Bronchial smooth muscle cell (primary cell): ENCODE data around the gene RHOXF2. TPM values are rescaled to one million over a fixed set of nuclear protein-coding genes. Genes with fewer than 3 reads are reported as not detected.

ENCODE experiments used
- total RNA-seq: library from RNA; depleted of rRNA; stranded (reverse); fragments of >200 nt; gene quantifications from 2 replicates; pipeline ENCODE4 v1.2.1, GENCODE V29; 2014

RHOXF2 gene
- not detected in 2 replicates for total RNA-seq

DNA sequence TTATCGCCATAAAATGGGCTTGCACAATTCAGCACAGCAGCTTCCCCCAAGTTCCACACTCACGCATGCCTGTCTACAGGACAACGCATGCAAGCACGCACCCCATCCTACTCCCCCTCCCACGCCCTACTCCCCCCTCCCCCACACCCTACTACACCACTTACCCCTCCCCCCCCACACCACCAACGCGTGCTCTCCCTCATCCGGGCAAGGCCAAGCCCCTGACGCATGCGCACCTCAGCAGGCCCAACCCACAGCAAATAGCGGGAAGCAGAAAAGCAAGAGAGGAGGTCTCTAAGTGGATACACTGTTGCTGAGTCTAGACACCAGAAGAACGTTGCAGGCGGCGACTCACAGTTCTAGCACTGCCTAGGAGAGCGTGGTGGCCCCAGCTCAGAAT, at the start of gene RHOXF2:
RHOXF2 (plus strand) TSS at position 301 of the 400 bp plus-strand sequence. CDS start 138 bp downstream, outside the sequence.

DNA sequence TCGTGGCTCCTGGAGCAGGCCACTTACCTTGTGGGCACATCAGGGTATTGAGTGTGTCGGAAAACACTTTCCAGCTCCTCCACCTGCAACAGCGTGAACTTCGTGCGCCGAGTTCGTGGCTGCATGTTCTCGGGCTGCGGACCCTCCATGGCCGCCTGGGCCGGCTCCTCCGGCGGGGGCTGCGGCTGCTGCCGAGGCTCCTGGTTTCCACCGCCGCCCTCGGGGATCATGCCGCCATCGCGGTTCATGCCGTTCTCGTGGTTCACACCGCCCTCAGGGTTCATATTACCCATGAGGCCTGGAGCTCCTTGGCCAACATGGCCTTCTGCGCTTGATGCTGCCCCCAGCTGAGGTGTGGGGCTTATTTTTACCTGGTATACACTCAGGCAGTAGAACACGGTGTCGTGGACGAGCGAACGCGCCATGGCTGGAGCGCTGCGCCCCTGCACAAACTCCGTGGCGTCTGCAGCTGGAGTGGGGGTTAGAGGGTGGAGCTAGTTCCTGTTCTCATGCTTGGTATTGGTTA, 42.9 kb upstream of the RHOXF2 start, which contains the start of gene RHOXF1:
RHOXF1 (minus strand) TSS at position 476 of the 526 bp plus-strand sequence; CDS start at position 425, 51 bp downstream.

Other genes starting within 250 kb of the RHOXF2 start
- 2.0 and 3.8 TPM in 2 replicates for gene NKAP, start 214.9 kb upstream of the RHOXF2 start, total RNA-seq
- not detected in 2 replicates for gene RHOXF2B, start 80.9 kb upstream of the RHOXF2 start, total RNA-seq
- not detected in 2 replicates for gene RHOXF1, start 42.7 kb upstream of the RHOXF2 start, total RNA-seq
- gene ZBTB33, start 92.2 kb downstream of the RHOXF2 start, total RNA-seq = 6.2 and 8.0 TPM in 2 replicates
- gene TMEM255A, start 152.8 kb downstream of the RHOXF2 start, total RNA-seq = not detected in 2 replicates
- gene ATP1B4, start 203.5 kb downstream of the RHOXF2 start, total RNA-seq = not detected in 2 replicates